Embryonic facial prominence (tissue), 1 donor: Measurements from ENCODE around the gene CCDC188.

Experiments
- DNase-seq: peaks from one replicate; pipeline ENCODE4 v3.0.0-alpha.2; 2016; ENCODE audit errors: extremely low spot score

CCDC188 gene

GRCh38 chr22:20135265-20135664 lies 15.6 kb downstream of the CCDC188 start:
- no peak for DNase-seq

GRCh38 chr22:20133930-20134549 lies 16.8 kb downstream of the CCDC188 start:
- DNase-seq: no peak

- DNase-seq: no peak
Measured at GRCh38 chr22:20132686-20133246, 18.1 kb downstream of the CCDC188 start.

GRCh38 chr22:20131859-20132685 lies 18.8 kb downstream of the CCDC188 start:
- no peak for DNase-seq

- DNase-seq: no peak
Measured at GRCh38 chr22:20131597-20131858, 19.3 kb downstream of the CCDC188 start, which contains the start of gene ZDHHC8. Gene ZDHHC8, plus strand, starts transcription at chr22:20131804. Its CDS starts 144 bp downstream, at chr22:20131948.

GRCh38 chr22:20130731-20131596 lies 19.9 kb downstream of the CCDC188 start:
- no peak for DNase-seq

GRCh38 chr22:20130319-20130718 lies 20.5 kb downstream of the CCDC188 start:
- DNase-seq: no peak

- no peak for DNase-seq
Measured at GRCh38 chr22:20129747-20130014, 21.2 kb downstream of the CCDC188 start.

GRCh38 chr22:20128902-20129746 lies 21.7 kb downstream of the CCDC188 start:
- DNase-seq: no peak

GRCh38 chr22:20128619-20128901 lies 22.3 kb downstream of the CCDC188 start:
- DNase-seq: no peak

GRCh38 chr22:20127869-20128618 lies 22.8 kb downstream of the CCDC188 start:
- no peak for DNase-seq

- DNase-seq: no peak
Measured at GRCh38 chr22:20127318-20127868, 23.5 kb downstream of the CCDC188 start.

GRCh38 chr22:20126284-20127029 lies 24.4 kb downstream of the CCDC188 start:
- DNase-seq: no peak

GRCh38 chr22:20125201-20126174 lies 25.4 kb downstream of the CCDC188 start:
- no peak for DNase-seq

- no peak for DNase-seq
Measured at GRCh38 chr22:20124083-20124787, 26.6 kb downstream of the CCDC188 start.

GRCh38 chr22:20123366-20124082 lies 27.3 kb downstream of the CCDC188 start:
- no peak for DNase-seq

GRCh38 chr22:20121856-20122415 lies 28.9 kb downstream of the CCDC188 start:
- no peak for DNase-seq
